Measurements from ENCODE around the gene KCNMA1. TPM values are rescaled to one million over a fixed set of nuclear protein-coding genes. Genes with fewer than 3 reads are reported as not detected.

KCNMA1 gene
- total RNA-seq, 1 donor from 2014 or later = 0.21 TPM

DNA sequence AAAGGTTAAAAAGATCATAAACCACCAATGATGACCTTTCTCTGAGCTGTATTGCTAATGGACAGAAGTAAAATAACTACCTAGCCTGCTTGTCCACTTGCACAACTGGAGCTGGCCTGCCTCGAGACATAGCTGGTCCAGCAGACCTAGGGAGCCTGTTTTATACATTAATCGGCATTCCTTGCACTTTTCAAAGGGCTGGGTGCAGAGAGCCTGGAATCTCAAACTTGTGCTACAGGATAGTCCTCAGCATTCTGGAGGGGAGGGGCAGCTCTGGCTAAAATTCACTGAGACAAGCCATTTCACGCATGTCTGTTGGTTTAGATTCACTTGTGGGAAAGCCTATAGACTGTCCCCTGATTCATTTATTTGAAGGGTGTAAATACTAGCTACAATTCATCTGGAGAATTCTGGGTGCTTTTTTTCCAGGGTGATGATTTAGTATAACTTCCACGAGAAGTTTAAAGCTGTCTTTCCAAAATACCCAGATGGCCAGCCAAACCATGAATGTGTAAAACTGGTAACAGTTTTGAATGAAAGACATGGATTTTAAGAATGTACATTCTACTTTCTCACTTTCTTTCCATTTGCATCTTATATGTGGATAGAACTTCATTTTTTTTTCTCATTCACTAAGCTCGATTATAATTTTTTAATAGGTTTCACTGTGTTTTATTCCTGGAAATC lies 389.4 kb downstream of the KCNMA1 start:
- DNase-seq (ENCODE audit: low spot score) = no peak

GRCh38 chr10:77247031-77247990 lies 390.3 kb downstream of the KCNMA1 start:
- Mint-ChIP-seq H3K4me3 (ENCODE audit: low read depth) (no peak overlapping the region), H3K9me3 (no peaks in the 10 kb centered on the region), H3K27me3 (ENCODE audit: low read depth) (no peaks in the 10 kb centered on the region), H3K27ac (no peak overlapping the region), H3K4me1 (ENCODE audit: low read depth) (no peaks in the 10 kb centered on the region), H3K36me3 (ENCODE audit: low read depth) (no peaks in the 10 kb centered on the region)
- intact Hi-C loops (cut with micrococcal nuclease) = no loop called here
- no peak for DNase-seq (ENCODE audit: low spot score)

More for the DNA sequence above, 389.4 kb downstream of the KCNMA1 start:
- Mint-ChIP-seq H3K36me3 (ENCODE audit: low read depth) (no peaks in the 10 kb centered on the region), H3K9me3 (no peaks in the 10 kb centered on the region), H3K4me1 (ENCODE audit: low read depth) (no peaks in the 10 kb centered on the region), H3K27ac (no peak overlapping the region), H3K4me3 (ENCODE audit: low read depth) (no peak overlapping the region), H3K27me3 (ENCODE audit: low read depth) (no peaks in the 10 kb centered on the region)
- intact Hi-C loops (cut with micrococcal nuclease) = no loop called here

DNA sequence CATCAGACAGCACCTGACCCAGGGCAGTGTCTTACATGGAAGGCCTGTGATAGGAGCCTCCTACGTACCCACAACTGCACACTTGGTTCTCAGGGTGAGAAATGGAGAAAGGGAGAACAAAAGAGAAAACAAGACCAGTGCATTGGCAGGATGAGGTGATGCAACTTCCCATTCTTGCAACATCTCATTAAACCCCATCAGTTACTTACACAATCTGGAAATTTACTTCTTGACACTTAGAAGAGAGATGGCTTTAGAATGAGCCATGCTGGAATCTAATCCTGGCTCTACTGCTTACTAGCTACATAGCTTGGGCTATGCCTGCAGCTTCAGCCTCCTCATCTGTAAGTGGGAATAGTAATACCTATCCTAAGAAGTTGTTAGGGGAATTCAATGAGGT lies 391.7 kb downstream of the KCNMA1 start:
- Mint-ChIP-seq H3K27me3 (ENCODE audit: low read depth) (no peaks in the 10 kb centered on the region), H3K36me3 (ENCODE audit: low read depth) (no peaks in the 10 kb centered on the region), H3K4me1 (ENCODE audit: low read depth) (no peaks in the 10 kb centered on the region), H3K27ac (no peak overlapping the region), H3K4me3 (ENCODE audit: low read depth) (no peak overlapping the region), H3K9me3 (no peaks in the 10 kb centered on the region)
- intact Hi-C loops (cut with micrococcal nuclease) = no loop called here
- DNase-seq (ENCODE audit: low spot score) = no peak

- DNase-seq (ENCODE audit: low spot score) = no peak
- Mint-ChIP-seq H3K27ac (no peak overlapping the region), H3K4me3 (ENCODE audit: low read depth) (no peak overlapping the region), H3K9me3 (no peaks in the 10 kb centered on the region), H3K27me3 (ENCODE audit: low read depth) (no peaks in the 10 kb centered on the region), H3K36me3 (ENCODE audit: low read depth) (no peaks in the 10 kb centered on the region), H3K4me1 (ENCODE audit: low read depth) (no peaks in the 10 kb centered on the region)
- intact Hi-C loops (cut with micrococcal nuclease) = no loop called here
Observed at GRCh38 chr10:77244746-77245145, 392.9 kb downstream of the KCNMA1 start.

DNA sequence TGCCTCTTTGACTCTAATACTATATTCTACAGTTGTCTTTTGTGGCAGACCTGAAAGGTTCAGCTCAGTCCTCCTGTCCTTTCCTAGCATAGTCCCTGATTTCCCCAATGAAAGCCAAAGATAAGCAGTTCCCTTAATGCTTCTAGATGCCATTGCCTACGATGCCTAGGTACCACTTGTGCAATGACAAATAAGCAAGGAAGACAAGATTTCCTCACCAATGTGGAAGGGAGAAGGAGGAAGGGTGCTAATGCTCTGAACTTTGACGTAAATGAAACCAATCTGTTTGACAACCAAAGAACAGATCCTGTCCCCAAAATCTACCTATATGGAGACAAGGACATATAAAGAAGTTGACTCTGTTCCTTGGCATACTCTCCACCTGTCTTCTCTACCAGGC lies 393.3 kb downstream of the KCNMA1 start:
- H3K36me3 Mint-ChIP-seq (ENCODE audit: low read depth) = no peaks in the 10 kb centered on the region
- H3K27me3 Mint-ChIP-seq (ENCODE audit: low read depth) = no peaks in the 10 kb centered on the region
- H3K4me1 Mint-ChIP-seq (ENCODE audit: low read depth) = no peaks in the 10 kb centered on the region
- H3K9me3 Mint-ChIP-seq = no peaks in the 10 kb centered on the region
- intact Hi-C loops (cut with micrococcal nuclease) = no loop called here
- no peak overlapping the region for H3K4me3 Mint-ChIP-seq (ENCODE audit: low read depth)
- DNase-seq (ENCODE audit: low spot score) = no peak
- no peak overlapping the region for H3K27ac Mint-ChIP-seq

DNA sequence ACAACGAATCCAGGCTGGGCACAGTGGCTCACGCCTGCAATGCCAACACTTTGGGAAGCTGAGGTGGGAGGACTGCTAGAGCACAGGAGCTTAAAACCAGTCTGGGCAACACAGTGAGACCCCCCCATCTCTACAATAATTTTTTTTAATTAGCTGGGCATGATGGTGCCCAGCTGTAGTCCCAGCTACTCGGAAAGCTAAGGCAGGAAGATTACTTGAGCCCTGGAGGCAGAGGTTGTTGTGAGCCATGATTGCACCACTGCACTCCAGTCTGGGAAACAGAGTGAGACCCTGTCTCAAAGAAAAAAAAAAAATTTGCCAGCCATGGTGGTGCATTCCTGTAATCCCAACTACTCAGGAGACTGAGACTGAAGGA lies 396.3 kb downstream of the KCNMA1 start:
- intact Hi-C loops (cut with micrococcal nuclease) = no loop called here
- Mint-ChIP-seq H3K9me3 (no peaks in the 10 kb centered on the region), H3K27me3 (ENCODE audit: low read depth) (no peaks in the 10 kb centered on the region)

GRCh38 chr10:77240706-77241349 lies 396.8 kb downstream of the KCNMA1 start:
- DNase-seq (ENCODE audit: low spot score) = no peak
- Mint-ChIP-seq H3K36me3 (ENCODE audit: low read depth) (no peaks in the 10 kb centered on the region), H3K9me3 (no peaks in the 10 kb centered on the region), H3K4me3 (ENCODE audit: low read depth) (no peak overlapping the region), H3K27ac (no peak overlapping the region), H3K4me1 (ENCODE audit: low read depth) (no peaks in the 10 kb centered on the region), H3K27me3 (ENCODE audit: low read depth) (no peaks in the 10 kb centered on the region)
- intact Hi-C loops (cut with micrococcal nuclease) = no loop called here

More for the DNA sequence above, 396.3 kb downstream of the KCNMA1 start:
- no peaks in the 10 kb centered on the region for H3K4me1 Mint-ChIP-seq (ENCODE audit: low read depth)
- no peak for DNase-seq (ENCODE audit: low spot score)
- H3K4me3 Mint-ChIP-seq (ENCODE audit: low read depth) = no peak overlapping the region
- H3K36me3 Mint-ChIP-seq (ENCODE audit: low read depth) = no peaks in the 10 kb centered on the region
- no peak overlapping the region for H3K27ac Mint-ChIP-seq

DNA sequence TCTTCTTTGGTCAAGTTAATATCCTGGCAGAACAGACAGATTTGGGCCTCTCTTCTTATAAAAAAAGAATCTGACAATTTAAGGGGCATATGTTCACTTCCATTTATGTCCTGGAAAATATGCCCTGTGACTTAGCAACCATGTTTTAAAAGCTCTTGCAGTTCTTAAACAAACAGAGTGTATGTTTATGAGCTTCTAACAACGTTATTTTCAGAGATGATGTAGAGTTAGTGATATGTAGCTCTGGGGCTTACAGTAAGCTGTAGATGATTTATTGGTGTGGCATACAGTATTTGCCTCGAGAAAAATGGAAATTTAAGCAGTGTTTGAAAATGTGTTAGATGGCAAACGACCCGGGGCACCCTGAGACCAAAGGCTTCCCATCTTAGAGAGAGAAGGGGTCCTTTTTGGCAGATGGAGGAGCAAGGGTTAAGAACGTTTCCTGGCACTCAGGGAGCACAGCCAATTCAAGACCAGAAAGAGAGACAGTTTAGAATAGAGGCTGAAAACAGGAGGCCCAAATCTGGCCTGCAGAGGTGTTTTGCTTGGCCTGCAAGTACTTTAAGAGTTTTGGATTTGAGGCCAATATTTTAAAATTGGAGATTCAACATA lies 397.5 kb downstream of the KCNMA1 start:
- intact Hi-C loops (cut with micrococcal nuclease) = no loop called here
- DNase-seq (ENCODE audit: low spot score) = no peak
- Mint-ChIP-seq H3K27ac (no peak overlapping the region), H3K9me3 (no peaks in the 10 kb centered on the region), H3K4me1 (ENCODE audit: low read depth) (no peaks in the 10 kb centered on the region), H3K27me3 (ENCODE audit: low read depth) (no peaks in the 10 kb centered on the region), H3K4me3 (ENCODE audit: low read depth) (no peak overlapping the region), H3K36me3 (ENCODE audit: low read depth) (no peaks in the 10 kb centered on the region)

- Mint-ChIP-seq H3K27me3 (ENCODE audit: low read depth) (no peaks in the 10 kb centered on the region), H3K27ac (no peak overlapping the region), H3K36me3 (ENCODE audit: low read depth) (no peaks in the 10 kb centered on the region), H3K4me3 (ENCODE audit: low read depth) (no peak overlapping the region), H3K4me1 (ENCODE audit: low read depth) (no peaks in the 10 kb centered on the region), H3K9me3 (no peaks in the 10 kb centered on the region)
- DNase-seq (ENCODE audit: low spot score) = no peak
- intact Hi-C loops (cut with micrococcal nuclease) = no loop called here
Observed at GRCh38 chr10:77237120-77237519, 400.5 kb downstream of the KCNMA1 start.

DNA sequence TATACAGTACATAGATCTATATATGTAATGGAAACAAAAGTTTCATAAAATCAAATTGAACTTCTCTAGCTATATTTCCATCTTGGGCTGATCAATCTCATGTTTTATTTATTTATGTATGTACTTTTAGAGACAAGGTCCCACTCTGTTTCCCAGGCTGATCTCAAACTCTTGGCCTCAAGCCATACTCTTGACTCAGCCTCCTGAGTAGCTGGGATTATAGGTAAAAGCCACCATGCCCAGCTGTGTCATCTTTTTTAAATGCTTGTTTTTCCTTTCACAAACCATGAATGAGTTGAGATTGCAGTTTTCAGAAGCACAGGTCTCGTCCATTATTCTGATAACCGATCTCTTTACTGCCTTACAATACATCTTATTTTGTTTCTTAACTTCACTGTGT lies 400.9 kb downstream of the KCNMA1 start:
- Mint-ChIP-seq H3K9me3 (no peaks in the 10 kb centered on the region), H3K4me3 (ENCODE audit: low read depth) (no peak overlapping the region), H3K27ac (no peak overlapping the region), H3K4me1 (ENCODE audit: low read depth) (no peaks in the 10 kb centered on the region), H3K36me3 (ENCODE audit: low read depth) (no peaks in the 10 kb centered on the region), H3K27me3 (ENCODE audit: low read depth) (no peaks in the 10 kb centered on the region)
- intact Hi-C loops (cut with micrococcal nuclease) = no loop called here
- no peak for DNase-seq (ENCODE audit: low spot score)

GRCh38 chr10:77236029-77236428 lies 401.6 kb downstream of the KCNMA1 start:
- Mint-ChIP-seq H3K9me3 (no peaks in the 10 kb centered on the region), H3K27me3 (ENCODE audit: low read depth) (no peaks in the 10 kb centered on the region), H3K27ac (no peak overlapping the region), H3K4me1 (ENCODE audit: low read depth) (no peaks in the 10 kb centered on the region), H3K36me3 (ENCODE audit: low read depth) (no peaks in the 10 kb centered on the region), H3K4me3 (ENCODE audit: low read depth) (no peak overlapping the region)
- DNase-seq (ENCODE audit: low spot score) = no peak
- intact Hi-C loops (cut with micrococcal nuclease) = no loop called here

DNA sequence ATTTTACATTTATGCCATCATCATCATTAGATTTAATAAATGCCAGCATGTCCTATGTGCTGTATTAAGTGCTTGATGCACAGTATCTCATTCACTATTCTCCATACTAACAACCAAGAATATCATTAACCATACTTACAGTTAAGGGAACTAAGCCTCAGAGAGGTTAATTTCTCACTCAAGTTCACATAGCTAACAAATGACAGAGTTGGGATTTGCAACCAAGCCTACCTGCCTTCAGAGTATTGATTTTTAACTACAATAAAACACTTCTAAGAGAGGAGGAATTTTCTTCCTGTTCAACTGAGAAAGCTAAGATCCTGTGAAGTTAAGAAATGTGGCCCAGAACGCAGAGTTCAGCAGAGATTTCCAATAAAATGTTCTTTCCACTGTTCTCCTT lies 403.0 kb downstream of the KCNMA1 start:
- no peaks in the 10 kb centered on the region for H3K4me1 Mint-ChIP-seq (ENCODE audit: low read depth)
- no peak for DNase-seq (ENCODE audit: low spot score)
- H3K4me3 Mint-ChIP-seq (ENCODE audit: low read depth) = no peak overlapping the region
- H3K9me3 Mint-ChIP-seq = no peaks in the 10 kb centered on the region
- no peak overlapping the region for H3K27ac Mint-ChIP-seq
- intact Hi-C loops (cut with micrococcal nuclease) = no loop called here
- H3K27me3 Mint-ChIP-seq (ENCODE audit: low read depth) = no peaks in the 10 kb centered on the region
- no peaks in the 10 kb centered on the region for H3K36me3 Mint-ChIP-seq (ENCODE audit: low read depth)

All from activated T-helper 2 cell treated with anti-CD3 and anti-CD28 coated beads, Interferon-gamma antibody, Interleukin-2, Interleukin-4, amounts not matched to agents 10 μg/mL and 5 μg/mL and 100 μg/mL, durations not matched to agents 14 hours and 24 hours and 36 hours (primary cell).